RWPE2 (cell line): ENCODE results near the gene FANCF.

Source experiments
- ATAC-seq: fragments of 200-7000 bp; cut with Tn5 transposase; 3 replicates; pipeline ENCODE4 v1.9.1; 2021; ENCODE audit warnings: low read depth
- DNase-seq: peaks from one replicate; pipeline ENCODE4 v3.0.0-alpha.2; 2020; ENCODE audit warnings: low spot score
- H3K27ac ChIP-seq: fragments of 450-650 bp; 2 replicates; pipeline ENCODE4 v1.5.1; 2017; ENCODE audit warnings: mild to moderate bottlenecking; ENCODE audit not compliant: poor library complexity, severe bottlenecking
- H3K27me3 ChIP-seq: fragments of 250-450 bp; sonication (Bioruptor Pico); 2 replicates; pipeline ENCODE4 v1.5.1; 2021; ENCODE audit warnings: mild to moderate bottlenecking, moderate library complexity; ENCODE audit not compliant: insufficient read depth, poor library complexity, severe bottlenecking
- H3K36me3 ChIP-seq: fragments of 250-450 bp; sonication (Bioruptor Pico); 2 replicates; pipeline ENCODE4 v1.5.1; 2020; ENCODE audit warnings: low read depth, mild to moderate bottlenecking, moderate library complexity
- H3K4me1 ChIP-seq: fragments of 250-450 bp; sonication (Bioruptor Pico); 2 replicates; pipeline ENCODE4 v1.5.1; 2021; ENCODE audit warnings: mild to moderate bottlenecking, moderate library complexity; ENCODE audit not compliant: insufficient read depth, poor library complexity, severe bottlenecking
- H3K4me3 ChIP-seq: fragments of 250-450 bp; sonication (Bioruptor Pico); 2 replicates; pipeline ENCODE4 v1.5.1; 2021; ENCODE audit warnings: mild to moderate bottlenecking, moderate library complexity; ENCODE audit not compliant: severe bottlenecking
- H3K9me3 ChIP-seq: fragments of 250-450 bp; sonication (Bioruptor Pico); 2 replicates; pipeline ENCODE4 v1.5.1; 2021; ENCODE audit warnings: mild to moderate bottlenecking, moderate library complexity; ENCODE audit not compliant: severe bottlenecking
- CTCF ChIP-seq: fragments of 450-650 bp; IDR thresholded peaks from one replicate; pipeline ENCODE4 v1.5.1; 2017; ENCODE audit warnings: mild to moderate bottlenecking, moderate library complexity; ENCODE audit not compliant: poor library complexity, severe bottlenecking

FANCF gene

GRCh38 chr11:22640862-22641261, 15.2 kb upstream of the FANCF start:
- Histone ChIP-seq H3K4me3 (no peak overlapping the region), H3K4me1 (no peaks in the 10 kb centered on the region), H3K27ac (no peak overlapping the region), H3K9me3 (no peaks in the 10 kb centered on the region), H3K27me3 (no peaks in the 10 kb centered on the region), H3K36me3 (no peaks in the 10 kb centered on the region)
- no peak for TF ChIP-seq CTCF
- no peak for DNase-seq
- no peak for ATAC-seq

GRCh38 chr11:22635689-22636088, 10.1 kb upstream of the FANCF start:
- ATAC-seq, result no peak
- no peak for DNase-seq
- H3K27me3 ChIP-seq, result no peaks in the 10 kb centered on the region
- no peak overlapping the region for H3K4me3 ChIP-seq
- H3K4me1 ChIP-seq, result no peaks in the 10 kb centered on the region
- no peaks in the 10 kb centered on the region for H3K36me3 ChIP-seq
- no peak for TF ChIP-seq CTCF
- no peaks in the 10 kb centered on the region for H3K9me3 ChIP-seq
- H3K27ac ChIP-seq, result no peak overlapping the region

DNA sequence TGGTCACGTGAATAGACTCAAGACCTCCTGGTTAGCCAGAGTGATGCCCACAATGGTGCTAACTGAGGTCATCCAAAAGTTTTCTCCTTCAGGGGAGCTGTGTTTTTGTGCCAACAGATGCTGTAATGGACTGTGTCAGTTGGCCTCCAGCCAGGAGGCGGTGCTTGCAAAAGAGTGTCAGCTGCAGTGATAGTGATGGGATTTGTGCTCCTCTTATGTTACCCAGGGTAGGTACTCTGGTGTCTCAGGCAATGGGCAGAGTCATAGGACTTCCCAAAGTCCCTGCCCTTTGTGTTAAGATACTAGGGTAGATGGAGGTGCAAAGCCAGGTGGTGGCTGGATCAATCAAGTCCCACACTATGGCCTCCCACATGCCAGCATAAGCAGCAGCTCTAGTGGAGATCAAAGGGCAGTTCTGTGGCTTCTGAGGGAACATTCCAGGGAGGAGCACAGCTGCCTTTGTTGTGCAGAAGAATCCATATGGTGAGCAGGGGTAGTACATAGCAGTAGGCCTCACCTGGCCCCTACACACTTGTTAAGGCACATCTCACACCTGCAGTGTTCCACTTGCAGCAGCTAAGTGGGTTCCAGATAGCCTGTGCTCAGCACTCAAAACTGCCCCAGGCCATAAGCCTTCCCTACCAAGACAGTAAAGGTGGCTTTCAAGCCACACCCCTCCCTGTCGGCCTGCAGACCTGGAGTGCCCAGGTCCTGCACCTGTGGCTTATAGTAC, 9.4 kb upstream of the FANCF start:
- Histone ChIP-seq H3K9me3 (no peaks in the 10 kb centered on the region), H3K4me1 (no peaks in the 10 kb centered on the region), H3K36me3 (no peaks in the 10 kb centered on the region), H3K4me3 (no peak overlapping the region), H3K27me3 (no peaks in the 10 kb centered on the region), H3K27ac (no peak overlapping the region)
- DNase-seq (no peak), ATAC-seq (peak; percentile 57; the same call in 2 of the 3 replicates)
- no peak for TF ChIP-seq CTCF

GRCh38 chr11:22633354-22633902, 7.8 kb upstream of the FANCF start:
- no peak for DNase-seq
- Histone ChIP-seq H3K4me3 (no peak overlapping the region), H3K4me1 (no peaks in the 10 kb centered on the region), H3K27me3 (no peaks in the 10 kb centered on the region), H3K9me3 (no peaks in the 10 kb centered on the region), H3K36me3 (no peaks in the 10 kb centered on the region), H3K27ac (no peak overlapping the region)
- ATAC-seq, result no peak; the same call in 2 of the 3 replicates
- TF ChIP-seq CTCF, result no peak

GRCh38 chr11:22627421-22627820, 1.8 kb upstream of the FANCF start:
- Histone ChIP-seq H3K27ac (no peak overlapping the region), H3K36me3 (peaks cover 4% of the 10 kb centered on the region; the same call in 1 of the 2 replicates), H3K4me1 (peaks cover 11% of the 10 kb centered on the region), H3K9me3 (no peaks in the 10 kb centered on the region), H3K4me3 (no peak overlapping the region), H3K27me3 (no peaks in the 10 kb centered on the region)
- DNase-seq, result no peak
- TF ChIP-seq CTCF, result no peak
- ATAC-seq, result no peak
